Parathyroid adenoma (tissue), 2 donors: Measurements from ENCODE around the gene ZRANB2.

Source experiments
- H2AFZ ChIP-seq: fragments of 300-600 bp; sonication (generic); one replicate; pipeline ENCODE4 v1.7.0; 2017; ENCODE audit warnings: antibody characterized with exemption, mild to moderate bottlenecking
- H3K27ac ChIP-seq: fragments of 300-600 bp; sonication (generic); one replicate; pipeline ENCODE4 v1.7.0; 2017
- H3K27me3 ChIP-seq: fragments of 300-600 bp; sonication (generic); one replicate; pipeline ENCODE4 v1.7.0; 2017; ENCODE audit warnings: low read length; ENCODE audit not compliant: control insufficient read depth, insufficient read depth
- H3K36me3 ChIP-seq: fragments of 300-600 bp; sonication (generic); one replicate; pipeline ENCODE4 v1.7.0; 2017; ENCODE audit warnings: low read length; ENCODE audit not compliant: control insufficient read depth, insufficient read depth
- H3K4me1 ChIP-seq: fragments of 300-600 bp; sonication (generic); one replicate; pipeline ENCODE4 v1.7.0; 2017; ENCODE audit warnings: control low read depth
- H3K4me2 ChIP-seq: fragments of 300-600 bp; sonication (generic); one replicate; pipeline ENCODE4 v1.7.0; 2017; ENCODE audit warnings: low read length
- H3K4me3 ChIP-seq: fragments of 300-600 bp; sonication (generic); one replicate; pipeline ENCODE4 v1.7.0; 2017; ENCODE audit warnings: low read depth, low read length
- H3K79me2 ChIP-seq: fragments of 300-600 bp; sonication (generic); one replicate; pipeline ENCODE4 v1.7.0; 2017; ENCODE audit warnings: control low read depth
- H3K9ac ChIP-seq: fragments of 300-600 bp; sonication (generic); one replicate; pipeline ENCODE4 v1.7.0; 2017; ENCODE audit warnings: mild to moderate bottlenecking
- H3K9me3 ChIP-seq: fragments of 300-600 bp; sonication (generic); one replicate; pipeline ENCODE4 v1.7.0; 2017; ENCODE audit warnings: low read length; ENCODE audit not compliant: control insufficient read depth
- CTCF ChIP-seq: fragments of 300-600 bp; sonication (generic); IDR thresholded peaks from one replicate; pipeline ENCODE4 v1.7.0; 2017; ENCODE audit warnings: antibody characterized with exemption, mild to moderate bottlenecking
- donor health status: primary hyperparathyroidism.

Gene ZRANB2

GRCh38 chr1:71047635-71048607, 32.9 kb downstream of the ZRANB2 start, which contains the start of gene PTGER3:
TSS of gene PTGER3 (minus strand) at chr1:71047816. CDS start at chr1:71047577, 239 bp downstream.
- TF ChIP-seq CTCF, result no peak

DNA sequence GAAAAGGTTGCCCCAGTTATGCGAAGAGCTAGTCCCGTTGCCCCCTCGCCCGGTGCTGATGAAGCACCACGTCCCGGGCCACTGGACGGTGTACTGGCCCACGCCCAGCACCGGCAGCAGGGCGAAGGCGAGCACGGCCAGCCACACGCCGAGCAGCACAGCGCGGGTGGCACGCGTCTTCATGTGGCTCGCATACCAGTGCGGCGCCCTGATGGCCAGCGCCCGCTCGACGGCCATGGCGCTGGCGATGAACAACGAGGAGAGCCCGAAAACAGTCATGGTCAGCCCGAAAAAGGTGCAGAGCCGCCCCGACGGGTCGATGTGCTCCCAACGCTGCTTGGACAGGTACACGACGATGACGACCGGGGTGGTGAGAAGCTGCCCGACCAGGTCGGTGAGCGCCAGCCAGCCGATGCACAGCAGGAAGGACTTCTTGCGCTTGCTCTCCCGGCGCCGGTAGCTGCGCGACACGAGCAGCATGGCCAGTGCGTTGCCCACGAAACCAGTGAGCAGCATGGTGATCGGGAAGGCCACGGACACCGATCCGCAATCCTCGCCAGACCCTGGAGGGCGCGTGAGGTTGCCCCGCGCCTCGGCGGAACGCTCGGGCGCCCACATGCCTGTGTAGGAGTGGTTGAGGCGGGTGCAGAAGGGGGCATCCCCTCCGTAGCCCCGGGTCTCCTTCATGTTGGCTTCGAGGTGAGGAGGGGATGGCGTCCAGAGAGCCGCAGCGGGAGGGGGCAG, 33.8 kb downstream of the ZRANB2 start:
- Histone ChIP-seq H3K27ac (peak overlapping the region; percentile 32), H3K9ac (no peak overlapping the region), H2AFZ (peak overlapping the region; percentile 85), H3K4me1 (no peaks in the 10 kb centered on the region), H3K36me3 (no peaks in the 10 kb centered on the region), H3K4me2 (peak overlapping the region; percentile 69), H3K4me3 (peak overlapping the region; percentile 42), H3K27me3 (no peaks in the 10 kb centered on the region), H3K79me2 (no peaks in the 10 kb centered on the region), H3K9me3 (no peaks in the 10 kb centered on the region)
- TF ChIP-seq CTCF, result no peak

More at GRCh38 chr1:71047635-71048607, 32.9 kb downstream of the ZRANB2 start, which contains the start of gene PTGER3:
- Histone ChIP-seq H3K79me2 (no peaks in the 10 kb centered on the region), H3K4me3 (peak within 1 kb of the TSS; percentile 42), H3K4me2 (peak within 1 kb of the TSS; percentile 69), H3K27me3 (no peaks in the 10 kb centered on the region), H3K9me3 (no peaks in the 10 kb centered on the region), H3K27ac (peak within 1 kb of the TSS; percentile 32), H3K4me1 (no peaks in the 10 kb centered on the region), H3K9ac (no peak within 1 kb of the TSS), H2AFZ (peak within 1 kb of the TSS; percentile 85), H3K36me3 (no peaks in the 10 kb centered on the region)

- Histone ChIP-seq H3K9ac (no peak overlapping the region), H3K27ac (no peak overlapping the region)
These were observed 35.3 kb downstream of the ZRANB2 start for GRCh38 chr1:71045463-71046028.

DNA sequence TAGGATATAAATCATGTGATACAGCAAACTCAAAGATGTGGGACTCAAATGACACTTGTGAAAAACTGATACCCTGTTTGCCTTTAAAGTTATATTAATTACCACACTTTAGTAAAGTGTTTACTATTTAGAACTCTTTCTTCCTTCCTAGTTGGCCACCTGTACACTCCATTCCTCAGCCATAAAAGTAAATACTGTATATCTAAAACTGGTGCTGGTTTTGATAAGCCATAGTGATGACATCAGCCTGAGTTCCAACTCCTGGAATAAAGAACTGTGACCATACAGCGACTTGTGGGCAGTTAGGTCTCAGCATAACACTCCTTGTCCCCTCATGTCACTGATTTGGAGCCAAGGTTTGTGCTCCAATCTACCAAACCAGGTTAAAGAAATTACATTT, 36.0 kb downstream of the ZRANB2 start:
- TF ChIP-seq CTCF, result no peak
- no peak overlapping the region for H3K4me3 ChIP-seq
- no peak overlapping the region for H2AFZ ChIP-seq
- no peak overlapping the region for H3K9ac ChIP-seq
- no peaks in the 10 kb centered on the region for H3K4me1 ChIP-seq
- H3K27me3 ChIP-seq, result no peaks in the 10 kb centered on the region
- H3K27ac ChIP-seq, result no peak overlapping the region
- H3K36me3 ChIP-seq, result no peaks in the 10 kb centered on the region
- no peaks in the 10 kb centered on the region for H3K9me3 ChIP-seq
- no peak overlapping the region for H3K4me2 ChIP-seq
- no peaks in the 10 kb centered on the region for H3K79me2 ChIP-seq

More at GRCh38 chr1:71045463-71046028, 35.3 kb downstream of the ZRANB2 start:
- Histone ChIP-seq H3K4me2 (no peak overlapping the region), H3K9me3 (no peaks in the 10 kb centered on the region), H3K36me3 (no peaks in the 10 kb centered on the region), H3K79me2 (no peaks in the 10 kb centered on the region), H3K27me3 (no peaks in the 10 kb centered on the region), H3K4me1 (no peaks in the 10 kb centered on the region), H3K4me3 (no peak overlapping the region), H2AFZ (no peak overlapping the region)
- TF ChIP-seq CTCF, result no peak
